Measurements from ENCODE around the gene SLC4A7.

SLC4A7 gene

GRCh38 chr3:27376109-27376772 is 107.9 kb downstream of the SLC4A7 start:
- no peak for TF ChIP-seq NFIC (IDR thresholded peaks at IDR 0.05)
- no peak for TF ChIP-seq CEBPB (IDR thresholded peaks at IDR 0.05)
- TF ChIP-seq YY1 (IDR thresholded peaks at IDR 0.05; ENCODE audit: low read depth), result no peak
- no peak for TF ChIP-seq CREB1 (IDR thresholded peaks at IDR 0.05; ENCODE audit: low read depth)
- TF ChIP-seq, protein P1, sequence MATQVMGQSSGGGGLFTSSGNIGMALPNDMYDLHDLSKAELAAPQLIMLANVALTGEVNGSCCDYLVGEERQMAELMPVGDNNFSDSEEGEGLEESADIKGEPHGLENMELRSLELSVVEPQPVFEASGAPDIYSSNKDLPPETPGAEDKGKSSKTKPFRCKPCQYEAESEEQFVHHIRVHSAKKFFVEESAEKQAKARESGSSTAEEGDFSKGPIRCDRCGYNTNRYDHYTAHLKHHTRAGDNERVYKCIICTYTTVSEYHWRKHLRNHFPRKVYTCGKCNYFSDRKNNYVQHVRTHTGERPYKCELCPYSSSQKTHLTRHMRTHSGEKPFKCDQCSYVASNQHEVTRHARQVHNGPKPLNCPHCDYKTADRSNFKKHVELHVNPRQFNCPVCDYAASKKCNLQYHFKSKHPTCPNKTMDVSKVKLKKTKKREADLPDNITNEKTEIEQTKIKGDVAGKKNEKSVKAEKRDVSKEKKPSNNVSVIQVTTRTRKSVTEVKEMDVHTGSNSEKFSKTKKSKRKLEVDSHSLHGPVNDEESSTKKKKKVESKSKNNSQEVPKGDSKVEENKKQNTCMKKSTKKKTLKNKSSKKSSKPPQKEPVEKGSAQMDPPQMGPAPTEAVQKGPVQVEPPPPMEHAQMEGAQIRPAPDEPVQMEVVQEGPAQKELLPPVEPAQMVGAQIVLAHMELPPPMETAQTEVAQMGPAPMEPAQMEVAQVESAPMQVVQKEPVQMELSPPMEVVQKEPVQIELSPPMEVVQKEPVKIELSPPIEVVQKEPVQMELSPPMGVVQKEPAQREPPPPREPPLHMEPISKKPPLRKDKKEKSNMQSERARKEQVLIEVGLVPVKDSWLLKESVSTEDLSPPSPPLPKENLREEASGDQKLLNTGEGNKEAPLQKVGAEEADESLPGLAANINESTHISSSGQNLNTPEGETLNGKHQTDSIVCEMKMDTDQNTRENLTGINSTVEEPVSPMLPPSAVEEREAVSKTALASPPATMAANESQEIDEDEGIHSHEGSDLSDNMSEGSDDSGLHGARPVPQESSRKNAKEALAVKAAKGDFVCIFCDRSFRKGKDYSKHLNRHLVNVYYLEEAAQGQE (IDR thresholded peaks at IDR 0.05; ENCODE audit: low read depth), result no peak
- no peak for TF ChIP-seq EP300 (IDR thresholded peaks at IDR 0.05; ENCODE audit: borderline replicate concordance)
- TF ChIP-seq, protein P2, sequence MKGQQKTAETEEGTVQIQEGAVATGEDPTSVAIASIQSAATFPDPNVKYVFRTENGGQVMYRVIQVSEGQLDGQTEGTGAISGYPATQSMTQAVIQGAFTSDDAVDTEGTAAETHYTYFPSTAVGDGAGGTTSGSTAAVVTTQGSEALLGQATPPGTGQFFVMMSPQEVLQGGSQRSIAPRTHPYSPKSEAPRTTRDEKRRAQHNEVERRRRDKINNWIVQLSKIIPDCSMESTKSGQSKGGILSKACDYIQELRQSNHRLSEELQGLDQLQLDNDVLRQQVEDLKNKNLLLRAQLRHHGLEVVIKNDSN (IDR thresholded peaks at IDR 0.05), result no peak
- TF ChIP-seq TAF1 (IDR thresholded peaks at IDR 0.05; ENCODE audit: low read depth), result no peak
- TF ChIP-seq ZBTB7A (IDR thresholded peaks at IDR 0.05; ENCODE audit: low read depth), result no peak
- no peak for TF ChIP-seq TCF12 (IDR thresholded peaks at IDR 0.05; ENCODE audit: low read depth)
- TF ChIP-seq EGR1 (IDR thresholded peaks at IDR 0.05), result no peak
- no peak for TF ChIP-seq RAD21 (IDR thresholded peaks at IDR 0.05; ENCODE audit: low read depth)
- TF ChIP-seq, protein P3, sequence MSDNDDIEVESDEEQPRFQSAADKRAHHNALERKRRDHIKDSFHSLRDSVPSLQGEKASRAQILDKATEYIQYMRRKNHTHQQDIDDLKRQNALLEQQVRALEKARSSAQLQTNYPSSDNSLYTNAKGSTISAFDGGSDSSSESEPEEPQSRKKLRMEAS (IDR thresholded peaks at IDR 0.05), result no peak
- TF ChIP-seq TEAD4 (IDR thresholded peaks at IDR 0.05), result no peak
- TF ChIP-seq FOXM1 (IDR thresholded peaks at IDR 0.05; ENCODE audit: borderline replicate concordance, low read depth), result no peak

DNA sequence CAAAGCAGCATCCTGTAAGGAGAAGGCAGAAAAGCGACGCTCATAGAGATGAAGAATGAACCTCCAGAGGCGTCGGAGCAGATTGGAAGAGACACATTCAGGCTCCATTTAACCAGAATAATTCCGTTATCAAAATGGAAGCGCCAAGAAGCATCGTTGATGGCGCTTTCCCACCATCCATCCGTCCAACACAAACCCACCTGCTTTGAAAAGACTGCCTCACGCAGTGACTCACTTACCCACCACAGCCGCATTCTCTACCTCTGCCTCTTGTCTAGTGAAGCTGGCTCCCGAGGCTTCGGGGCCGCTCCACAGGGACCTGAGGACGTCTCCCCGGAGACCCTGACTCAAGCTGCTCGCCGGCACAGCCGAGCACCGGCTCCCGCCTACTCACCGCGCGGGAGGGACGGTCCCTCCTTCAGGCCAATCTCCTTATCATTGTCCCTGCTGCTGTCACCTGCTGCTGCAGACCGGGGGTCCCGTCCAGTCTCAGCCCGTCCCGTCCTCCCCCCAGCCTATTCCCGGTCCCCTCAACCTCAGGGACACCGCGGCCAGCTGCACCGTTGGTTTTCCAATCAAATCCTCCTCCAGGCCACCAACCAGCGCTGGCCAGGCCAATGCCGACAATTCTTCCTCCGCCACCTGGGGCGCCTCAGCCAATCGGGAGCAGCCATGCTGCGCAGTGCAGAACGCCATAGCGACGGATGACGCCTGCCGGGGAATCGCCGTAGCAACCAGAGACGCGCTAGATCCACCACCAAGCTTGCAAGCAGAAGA is 115.2 kb downstream of the SLC4A7 start, which contains the start of gene NEK10:
TSS of gene NEK10 (minus strand) at position 553 of the 777 bp plus-strand sequence. CDS start 16,501 bp downstream, outside the sequence.
- no peak for TF ChIP-seq TCF12 (IDR thresholded peaks at IDR 0.05; ENCODE audit: low read depth)
- TF ChIP-seq, protein P2 (IDR thresholded peaks at IDR 0.05), result peak; percentile 63
- TF ChIP-seq CREB1 (IDR thresholded peaks at IDR 0.05; ENCODE audit: low read depth), result peak; percentile 45; the same call in 1 of the 2 replicates
- TF ChIP-seq FOXM1 (IDR thresholded peaks at IDR 0.05; ENCODE audit: borderline replicate concordance, low read depth), result peak; percentile 67; the same call in 1 of the 2 replicates
- TF ChIP-seq YY1 (IDR thresholded peaks at IDR 0.05; ENCODE audit: low read depth), result peak; percentile 63
- TF ChIP-seq TEAD4 (IDR thresholded peaks at IDR 0.05), result no peak
- TF ChIP-seq ZBTB7A (IDR thresholded peaks at IDR 0.05; ENCODE audit: low read depth), result 0 out of 2 replicates have a peak, but pooled peaks have one; percentile 22

GRCh38 chr3:27366062-27366591 is 118.1 kb downstream of the SLC4A7 start:
- TF ChIP-seq ZBTB7A (IDR thresholded peaks at IDR 0.05; ENCODE audit: low read depth) (no peak), NFIC (IDR thresholded peaks at IDR 0.05) (no peak), EGR1 (IDR thresholded peaks at IDR 0.05) (no peak), YY1 (IDR thresholded peaks at IDR 0.05; ENCODE audit: low read depth) (no peak), TEAD4 (IDR thresholded peaks at IDR 0.05) (no peak), CREB1 (IDR thresholded peaks at IDR 0.05; ENCODE audit: low read depth) (no peak), TAF1 (IDR thresholded peaks at IDR 0.05; ENCODE audit: low read depth) (no peak), CEBPB (IDR thresholded peaks at IDR 0.05) (no peak), EP300 (IDR thresholded peaks at IDR 0.05; ENCODE audit: borderline replicate concordance) (no peak), RAD21 (IDR thresholded peaks at IDR 0.05; ENCODE audit: low read depth) (no peak), TCF12 (IDR thresholded peaks at IDR 0.05; ENCODE audit: low read depth) (no peak), FOXM1 (IDR thresholded peaks at IDR 0.05; ENCODE audit: borderline replicate concordance, low read depth) (no peak)
- TF ChIP-seq, protein P2 (IDR thresholded peaks at IDR 0.05), result no peak
- TF ChIP-seq, protein P3 (IDR thresholded peaks at IDR 0.05), result no peak
- TF ChIP-seq, protein P1 (IDR thresholded peaks at IDR 0.05; ENCODE audit: low read depth), result no peak

Measured in Ishikawa (cell line).